HG03196 (cell line): ENCODE measurements around the gene ZBTB12.
"Not testable (repeated sequence)": the region's sequence is repeated elsewhere in the genome, so short reads cannot be mapped to it uniquely, and the experiment has no call there.

Experiments
- ATAC-seq: cut with Tn5 transposase; IDR thresholded peaks from one replicate; pipeline ENCODE4 v1.9.1; 2021; ENCODE audit not compliant: unreplicated experiment

The ZBTB12 gene, protein sequence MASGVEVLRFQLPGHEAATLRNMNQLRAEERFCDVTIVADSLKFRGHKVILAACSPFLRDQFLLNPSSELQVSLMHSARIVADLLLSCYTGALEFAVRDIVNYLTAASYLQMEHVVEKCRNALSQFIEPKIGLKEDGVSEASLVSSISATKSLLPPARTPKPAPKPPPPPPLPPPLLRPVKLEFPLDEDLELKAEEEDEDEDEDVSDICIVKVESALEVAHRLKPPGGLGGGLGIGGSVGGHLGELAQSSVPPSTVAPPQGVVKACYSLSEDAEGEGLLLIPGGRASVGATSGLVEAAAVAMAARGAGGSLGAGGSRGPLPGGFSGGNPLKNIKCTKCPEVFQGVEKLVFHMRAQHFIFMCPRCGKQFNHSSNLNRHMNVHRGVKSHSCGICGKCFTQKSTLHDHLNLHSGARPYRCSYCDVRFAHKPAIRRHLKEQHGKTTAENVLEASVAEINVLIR

DNA sequence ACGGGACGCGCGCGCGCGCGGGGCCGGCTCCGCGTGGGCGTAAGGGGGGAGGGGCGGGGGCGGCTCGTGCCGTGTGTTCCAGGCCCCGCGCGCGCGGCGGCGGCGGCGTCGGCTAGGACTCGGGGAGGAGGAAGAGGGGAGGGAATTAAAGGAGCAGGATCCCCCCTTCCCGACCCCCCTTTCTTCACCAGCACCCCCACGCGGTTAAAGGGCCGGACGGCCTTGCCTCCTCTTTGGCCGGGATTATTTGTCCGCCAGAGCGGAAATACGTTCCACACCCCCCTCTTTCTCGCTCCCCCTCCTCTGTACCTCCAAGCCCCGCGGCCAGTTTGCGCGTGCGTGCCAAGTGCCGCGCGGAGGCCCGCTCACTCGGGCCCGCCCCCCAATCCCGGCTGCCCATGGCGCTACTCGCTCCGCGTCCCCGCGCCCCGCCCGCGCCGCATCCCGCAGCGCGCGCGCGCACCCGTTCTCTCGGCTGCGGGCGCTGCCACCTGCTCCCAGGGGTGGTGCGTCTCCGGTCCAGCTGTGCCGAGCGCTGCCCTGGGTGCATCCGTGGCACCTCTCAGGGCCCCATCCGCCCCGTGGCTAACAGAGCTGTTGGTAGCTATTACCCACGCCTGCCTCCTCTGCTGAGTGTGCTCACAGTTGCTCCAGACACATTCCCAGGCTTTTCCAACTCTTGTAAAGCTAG is at the start of gene ZBTB12:
Gene ZBTB12, minus strand, starts transcription at position 134 of the 691 bp plus-strand sequence. CDS start 781 bp downstream, outside the sequence.
- ATAC-seq: no peak

DNA sequence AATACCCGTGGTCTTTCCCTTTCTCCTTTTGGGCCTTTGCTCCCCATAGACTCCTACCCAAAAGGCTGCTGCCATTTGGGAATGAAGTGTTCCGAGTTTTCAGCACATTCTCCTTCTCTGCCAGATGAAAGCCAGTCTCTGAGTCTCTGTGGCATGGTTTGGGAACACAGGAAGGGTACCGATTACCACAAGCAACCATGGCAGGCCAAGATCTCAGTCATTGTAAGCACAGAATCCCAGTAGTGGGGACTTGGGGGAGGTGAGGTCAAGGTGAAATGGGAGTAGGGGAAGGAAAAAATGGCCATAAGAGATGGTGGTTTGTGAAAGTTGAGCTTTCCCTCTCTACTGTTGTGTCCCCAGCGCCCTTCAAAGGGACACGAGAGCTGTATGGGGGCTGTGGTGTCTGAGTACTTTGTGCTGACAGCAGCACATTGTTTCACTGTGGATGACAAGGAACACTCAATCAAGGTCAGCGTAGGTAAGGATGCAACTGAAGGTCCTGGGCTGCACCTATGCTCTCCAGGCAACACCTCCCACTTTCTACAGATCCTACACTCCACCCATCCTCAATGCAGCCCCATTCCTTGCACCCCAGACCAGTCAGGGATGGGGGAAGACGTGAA is 48.2 kb upstream of the ZBTB12 start:
- no peak for ATAC-seq

DNA sequence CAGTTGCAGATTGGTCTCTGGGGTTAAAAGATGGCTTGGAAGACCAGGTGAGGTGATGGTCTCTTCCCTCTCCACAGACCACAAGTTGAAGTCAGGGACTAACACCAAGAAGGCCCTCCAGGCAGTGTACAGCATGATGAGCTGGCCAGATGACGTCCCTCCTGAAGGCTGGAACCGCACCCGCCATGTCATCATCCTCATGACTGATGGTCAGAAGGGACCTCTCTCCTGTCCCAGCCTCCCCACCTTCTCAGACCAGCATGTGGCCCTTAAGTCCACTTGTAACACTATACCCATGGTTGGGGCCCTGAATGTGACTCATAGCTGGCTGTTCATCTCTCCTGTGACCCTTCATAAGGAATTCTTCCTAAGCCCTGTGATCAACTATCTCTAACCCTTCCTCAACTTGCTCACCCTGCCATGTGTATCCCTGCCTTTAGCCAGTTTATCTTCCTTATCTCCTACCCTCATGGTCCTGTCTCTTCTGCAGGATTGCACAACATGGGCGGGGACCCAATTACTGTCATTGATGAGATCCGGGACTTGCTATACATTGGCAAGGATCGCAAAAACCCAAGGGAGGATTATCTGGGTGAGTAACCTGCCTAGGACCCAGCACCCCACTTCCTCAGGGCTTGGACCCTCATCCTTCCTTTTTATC is 47.0 kb upstream of the ZBTB12 start:
- no peak for ATAC-seq

DNA sequence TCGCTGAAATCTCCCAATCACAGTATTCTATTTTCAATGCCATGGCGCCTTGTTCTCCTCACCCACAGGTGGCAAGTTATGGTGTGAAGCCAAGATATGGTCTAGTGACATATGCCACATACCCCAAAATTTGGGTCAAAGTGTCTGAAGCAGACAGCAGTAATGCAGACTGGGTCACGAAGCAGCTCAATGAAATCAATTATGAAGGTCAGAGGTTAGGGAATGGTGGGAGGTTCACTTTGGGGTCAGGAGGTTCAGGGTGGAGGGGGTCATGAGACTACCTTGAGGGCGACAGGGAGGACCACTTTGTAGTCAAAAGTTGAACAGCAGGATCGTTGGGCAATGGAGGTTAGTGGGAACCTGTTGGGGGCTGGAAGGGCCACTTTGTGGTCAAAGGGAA is 46.4 kb upstream of the ZBTB12 start:
- no peak for ATAC-seq

DNA sequence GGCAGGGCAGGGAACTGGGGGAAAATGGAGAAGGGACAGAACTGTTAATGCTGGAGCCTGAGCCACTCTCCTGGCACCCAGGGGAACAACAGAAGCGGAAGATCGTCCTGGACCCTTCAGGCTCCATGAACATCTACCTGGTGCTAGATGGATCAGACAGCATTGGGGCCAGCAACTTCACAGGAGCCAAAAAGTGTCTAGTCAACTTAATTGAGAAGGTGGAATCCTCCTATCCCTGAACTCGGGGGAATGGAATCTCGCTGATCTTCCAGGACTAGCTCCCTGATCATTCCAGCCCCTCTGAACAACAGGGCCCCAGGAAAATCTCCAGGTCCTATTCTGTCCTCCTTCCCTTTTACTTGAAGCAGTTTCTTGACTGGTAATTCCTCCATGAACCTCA is 46.0 kb upstream of the ZBTB12 start:
- no peak for ATAC-seq

DNA sequence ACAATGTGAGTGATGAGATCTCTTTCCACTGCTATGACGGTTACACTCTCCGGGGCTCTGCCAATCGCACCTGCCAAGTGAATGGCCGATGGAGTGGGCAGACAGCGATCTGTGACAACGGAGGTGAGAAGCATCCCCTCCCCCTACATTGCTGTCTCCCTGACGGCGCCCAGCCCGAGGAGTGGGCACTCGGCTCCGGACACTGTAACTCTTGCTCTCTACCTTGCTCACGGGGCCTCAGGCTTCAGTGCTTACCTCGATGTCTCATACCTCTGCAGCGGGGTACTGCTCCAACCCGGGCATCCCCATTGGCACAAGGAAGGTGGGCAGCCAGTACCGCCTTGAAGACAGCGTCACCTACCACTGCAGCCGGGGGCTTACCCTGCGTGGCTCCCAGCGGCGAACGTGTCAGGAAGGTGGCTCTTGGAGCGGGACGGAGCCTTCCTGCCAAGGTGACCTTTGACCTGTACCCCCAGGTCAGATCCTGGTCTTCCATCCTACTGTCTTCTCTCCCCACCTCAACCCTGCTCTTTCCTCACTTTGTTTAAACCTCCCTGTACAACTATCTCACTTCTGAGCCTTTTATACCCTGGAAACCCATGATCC is 45.3 kb upstream of the ZBTB12 start:
- ATAC-seq: no peak

DNA sequence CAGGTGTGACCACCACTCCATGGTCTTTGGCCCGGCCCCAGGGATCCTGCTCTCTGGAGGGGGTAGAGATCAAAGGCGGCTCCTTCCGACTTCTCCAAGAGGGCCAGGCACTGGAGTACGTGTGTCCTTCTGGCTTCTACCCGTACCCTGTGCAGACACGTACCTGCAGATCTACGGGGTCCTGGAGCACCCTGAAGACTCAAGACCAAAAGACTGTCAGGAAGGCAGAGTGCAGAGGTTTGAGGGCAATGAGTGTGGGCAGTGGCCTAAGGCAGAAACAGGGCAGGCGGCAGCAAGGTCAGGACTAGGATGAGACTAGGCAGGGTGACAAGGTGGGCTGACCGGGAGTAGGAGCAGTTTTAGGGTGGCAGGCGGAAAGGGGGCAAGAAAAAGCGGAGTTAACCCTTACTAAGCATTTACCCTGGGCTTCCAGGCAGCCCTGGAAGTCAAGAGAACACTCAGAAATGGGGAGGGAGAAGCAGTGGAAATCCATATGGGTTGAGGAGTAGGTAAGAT is 44.5 kb upstream of the ZBTB12 start:
- no peak for ATAC-seq

DNA sequence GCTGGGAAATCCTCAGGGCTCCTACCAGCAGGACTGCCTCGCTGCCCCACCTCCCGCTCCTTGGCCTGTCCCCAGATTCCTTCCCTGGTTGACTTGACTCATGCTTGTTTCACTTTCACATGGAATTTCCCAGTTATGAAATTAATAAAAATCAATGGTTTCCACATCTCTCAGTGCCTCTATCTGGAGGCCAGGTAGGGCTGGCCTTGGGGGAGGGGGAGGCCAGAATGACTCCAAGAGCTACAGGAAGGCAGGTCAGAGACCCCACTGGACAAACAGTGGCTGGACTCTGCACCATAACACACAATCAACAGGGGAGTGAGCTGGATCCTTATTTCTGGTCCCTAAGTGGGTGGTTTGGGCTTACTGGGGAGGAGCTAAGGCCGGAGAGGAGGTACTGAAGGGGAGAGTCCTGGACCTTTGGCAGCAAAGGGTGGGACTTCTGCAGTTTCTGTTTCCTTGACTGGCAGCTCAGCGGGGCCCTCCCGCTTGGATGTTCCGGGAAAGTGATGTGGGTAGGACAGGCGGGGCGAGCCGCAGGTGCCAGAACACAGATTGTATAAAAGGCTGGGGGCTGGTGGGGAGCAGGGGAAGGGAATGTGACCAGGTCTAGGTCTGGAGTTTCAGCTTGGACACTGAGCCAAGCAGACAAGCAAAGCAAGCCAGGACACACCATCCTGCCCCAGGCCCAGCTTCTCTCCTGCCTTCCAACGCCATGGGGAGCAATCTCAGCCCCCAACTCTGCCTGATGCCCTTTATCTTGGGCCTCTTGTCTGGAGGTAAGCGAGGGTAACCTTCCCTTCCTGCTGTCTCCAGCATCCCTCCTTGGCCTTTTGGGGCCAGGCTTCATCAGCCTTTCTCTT is 43.9 kb upstream of the ZBTB12 start, which contains the start of gene CFB:
Gene CFB, plus strand, starts transcription at position 589 of the 863 bp plus-strand sequence. Its CDS starts 127 bp downstream, at position 716.
- ATAC-seq: no peak

DNA sequence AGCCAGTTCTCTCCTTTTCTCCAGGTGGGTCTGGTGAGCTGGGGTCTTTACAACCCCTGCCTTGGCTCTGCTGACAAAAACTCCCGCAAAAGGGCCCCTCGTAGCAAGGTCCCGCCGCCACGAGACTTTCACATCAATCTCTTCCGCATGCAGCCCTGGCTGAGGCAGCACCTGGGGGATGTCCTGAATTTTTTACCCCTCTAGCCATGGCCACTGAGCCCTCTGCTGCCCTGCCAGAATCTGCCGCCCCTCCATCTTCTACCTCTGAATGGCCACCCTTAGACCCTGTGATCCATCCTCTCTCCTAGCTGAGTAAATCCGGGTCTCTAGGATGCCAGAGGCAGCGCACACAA is 43.2 kb upstream of the ZBTB12 start:
- no peak for ATAC-seq

DNA sequence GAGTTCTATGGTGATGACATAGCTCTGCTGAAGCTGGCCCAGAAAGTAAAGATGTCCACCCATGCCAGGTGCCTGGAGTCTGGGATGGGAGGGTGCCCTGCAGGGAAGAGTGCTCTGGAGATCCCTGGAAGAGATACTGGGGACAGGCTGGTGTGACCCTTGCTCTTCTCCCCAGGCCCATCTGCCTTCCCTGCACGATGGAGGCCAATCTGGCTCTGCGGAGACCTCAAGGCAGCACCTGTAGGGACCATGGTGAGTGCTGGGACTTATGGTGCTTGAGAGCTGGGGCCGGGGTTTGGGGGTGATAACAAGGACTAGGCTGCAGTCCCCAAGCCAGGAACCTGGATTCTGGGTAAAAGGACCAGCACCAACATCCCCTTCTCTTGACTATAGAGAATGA is 41.9 kb upstream of the ZBTB12 start:
- no peak for ATAC-seq

DNA sequence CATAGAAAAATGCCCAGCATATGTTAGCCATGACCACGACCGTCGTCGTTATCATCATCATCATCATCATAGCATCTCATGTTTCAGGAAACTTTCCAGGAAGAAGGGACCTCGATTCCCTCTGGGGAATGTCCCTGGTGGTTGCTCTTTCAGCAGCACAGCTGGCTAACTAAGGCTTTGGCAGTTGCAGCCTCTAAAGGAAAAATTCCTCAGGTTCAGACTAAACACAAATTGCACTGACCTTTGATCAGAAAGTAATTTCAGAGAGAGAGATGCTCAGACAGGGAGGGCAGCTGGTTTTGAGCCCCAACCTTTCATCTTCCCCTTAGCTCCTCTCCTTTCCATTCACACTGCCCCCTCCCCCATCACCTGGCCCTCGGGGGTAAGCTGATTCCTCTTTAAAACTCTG is 38.4 kb upstream of the ZBTB12 start:
- ATAC-seq: no peak

DNA sequence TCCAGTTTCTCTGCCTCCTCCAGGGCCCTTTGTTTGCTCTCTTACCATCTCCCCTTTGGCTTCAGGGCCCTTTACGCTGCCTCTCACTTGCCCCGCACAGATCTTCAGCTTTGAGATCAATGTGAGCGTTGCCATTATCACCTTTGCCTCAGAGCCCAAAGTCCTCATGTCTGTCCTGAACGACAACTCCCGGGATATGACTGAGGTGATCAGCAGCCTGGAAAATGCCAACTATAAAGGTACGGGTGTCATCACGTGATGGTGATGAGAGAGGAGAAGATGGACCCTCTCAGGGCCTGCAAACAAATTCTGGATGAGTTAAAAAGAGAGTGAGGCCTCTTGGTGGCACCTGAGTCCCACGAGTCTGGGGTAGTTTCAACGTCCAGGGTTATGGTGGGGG is 33.9 kb upstream of the ZBTB12 start:
- ATAC-seq: no peak

DNA sequence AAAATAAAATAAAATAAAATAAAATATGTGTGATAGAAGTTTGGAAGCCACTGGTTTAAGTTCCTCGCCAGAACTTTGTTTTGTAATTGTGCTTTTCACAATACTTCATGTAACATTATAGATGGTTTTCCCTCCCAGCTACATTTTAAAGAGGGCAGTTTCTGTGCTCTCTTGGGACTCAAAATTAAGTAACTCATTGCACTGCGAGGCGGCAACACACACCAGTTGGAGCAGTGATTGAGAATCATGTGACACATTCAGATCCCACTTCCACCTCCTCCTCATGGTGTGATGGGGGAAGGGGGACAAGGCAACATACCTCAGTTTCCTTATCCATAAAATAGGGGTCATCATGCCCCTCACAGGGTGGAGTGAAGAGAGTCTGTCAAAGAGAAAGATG is 33.1 kb upstream of the ZBTB12 start:
- ATAC-seq: no peak

DNA sequence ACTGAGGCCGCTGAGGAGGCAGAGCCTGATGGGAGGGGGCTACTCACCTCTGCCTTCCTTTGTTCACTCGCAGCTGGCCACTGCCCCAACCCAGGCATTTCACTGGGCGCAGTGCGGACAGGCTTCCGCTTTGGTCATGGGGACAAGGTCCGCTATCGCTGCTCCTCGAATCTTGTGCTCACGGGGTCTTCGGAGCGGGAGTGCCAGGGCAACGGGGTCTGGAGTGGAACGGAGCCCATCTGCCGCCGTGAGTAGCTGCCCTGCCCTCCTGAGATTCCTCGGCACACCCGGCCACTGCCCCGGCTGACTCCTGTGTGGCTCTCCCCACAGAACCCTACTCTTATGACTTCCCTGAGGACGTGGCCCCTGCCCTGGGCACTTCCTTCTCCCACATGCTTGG is 31.7 kb upstream of the ZBTB12 start:
- ATAC-seq: no peak

DNA sequence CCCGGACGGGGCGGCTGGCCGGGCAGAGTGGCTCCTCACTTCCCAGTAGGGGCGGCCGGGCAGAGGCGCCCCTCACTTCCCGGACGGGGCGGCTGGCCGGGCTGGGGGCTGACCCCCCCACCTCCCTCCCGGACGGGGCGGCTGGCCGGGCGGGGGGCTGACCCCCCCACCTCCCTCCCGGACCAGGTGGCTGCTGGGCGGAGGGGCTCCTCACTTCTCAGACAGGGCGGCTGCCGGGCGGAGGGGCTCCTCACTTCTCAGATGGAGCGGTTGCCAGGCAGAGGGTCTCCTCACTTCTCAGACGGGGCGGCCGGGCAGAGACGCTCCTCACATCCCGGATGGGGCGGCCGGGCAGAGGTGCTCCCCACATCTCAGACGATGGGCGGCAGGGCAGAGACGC is 30.3 kb upstream of the ZBTB12 start:
- not testable (repeated sequence) for ATAC-seq

DNA sequence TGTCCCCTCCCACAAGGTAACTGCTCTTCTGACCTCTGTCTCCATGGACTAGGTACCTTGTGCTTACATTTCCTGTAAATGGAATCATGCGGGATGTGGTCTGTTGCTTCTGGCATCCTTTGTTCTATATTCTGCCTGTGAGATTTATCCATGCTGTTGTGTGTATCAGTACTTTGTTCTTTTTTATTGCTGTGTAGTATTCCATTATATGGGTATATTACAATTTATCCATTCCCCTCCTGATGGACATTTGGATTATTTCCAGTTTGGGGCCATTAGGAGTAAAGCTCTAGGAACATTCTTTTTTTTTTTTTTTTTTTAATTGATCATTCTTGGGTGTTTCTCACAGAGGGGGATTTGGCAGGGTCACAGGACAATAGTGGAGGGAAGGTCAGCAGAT is 29.1 kb upstream of the ZBTB12 start:
- no peak for ATAC-seq

DNA sequence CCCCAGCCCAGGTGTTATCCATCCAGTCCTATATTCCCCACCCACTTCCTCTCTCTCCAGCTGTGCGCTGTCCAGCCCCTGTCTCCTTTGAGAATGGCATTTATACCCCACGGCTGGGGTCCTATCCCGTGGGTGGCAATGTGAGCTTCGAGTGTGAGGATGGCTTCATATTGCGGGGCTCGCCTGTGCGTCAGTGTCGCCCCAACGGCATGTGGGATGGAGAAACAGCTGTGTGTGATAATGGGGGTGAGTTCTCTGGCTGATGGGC is 26.7 kb upstream of the ZBTB12 start:
- ATAC-seq: no peak

DNA sequence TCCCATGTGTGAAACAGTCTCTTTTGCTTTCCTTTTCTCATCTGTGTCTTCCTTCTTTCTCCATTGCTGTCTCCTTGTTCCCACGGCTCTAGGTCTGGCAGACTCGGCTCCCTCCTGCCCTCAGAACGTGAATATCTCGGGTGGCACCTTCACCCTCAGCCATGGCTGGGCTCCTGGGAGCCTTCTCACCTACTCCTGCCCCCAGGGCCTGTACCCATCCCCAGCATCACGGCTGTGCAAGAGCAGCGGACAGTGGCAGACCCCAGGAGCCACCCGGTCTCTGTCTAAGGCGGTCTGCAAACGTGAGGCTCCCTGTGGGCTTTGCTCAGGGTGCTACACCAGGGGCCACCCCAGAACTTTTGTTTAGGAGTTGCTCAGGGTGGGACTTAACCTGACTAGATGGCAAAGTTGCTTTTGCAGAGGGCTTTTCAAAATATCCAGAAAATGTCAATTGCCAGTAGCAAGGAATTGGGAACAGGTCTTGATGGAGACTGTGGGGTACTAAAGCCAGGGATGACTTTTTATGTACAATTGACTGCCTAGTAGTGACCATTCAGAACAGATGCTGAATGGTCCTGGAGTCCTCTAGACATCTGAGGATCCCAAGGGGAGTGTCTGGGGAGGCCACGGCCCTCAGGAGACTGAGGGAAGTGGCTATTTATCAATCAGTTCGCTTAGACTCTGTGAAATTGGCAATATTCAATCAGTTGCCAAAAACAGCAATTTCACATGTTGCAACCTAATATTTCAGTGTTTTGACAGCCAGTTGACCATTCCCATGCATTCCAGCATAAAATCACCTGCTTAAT is 26.2 kb upstream of the ZBTB12 start:
- ATAC-seq: no peak

DNA sequence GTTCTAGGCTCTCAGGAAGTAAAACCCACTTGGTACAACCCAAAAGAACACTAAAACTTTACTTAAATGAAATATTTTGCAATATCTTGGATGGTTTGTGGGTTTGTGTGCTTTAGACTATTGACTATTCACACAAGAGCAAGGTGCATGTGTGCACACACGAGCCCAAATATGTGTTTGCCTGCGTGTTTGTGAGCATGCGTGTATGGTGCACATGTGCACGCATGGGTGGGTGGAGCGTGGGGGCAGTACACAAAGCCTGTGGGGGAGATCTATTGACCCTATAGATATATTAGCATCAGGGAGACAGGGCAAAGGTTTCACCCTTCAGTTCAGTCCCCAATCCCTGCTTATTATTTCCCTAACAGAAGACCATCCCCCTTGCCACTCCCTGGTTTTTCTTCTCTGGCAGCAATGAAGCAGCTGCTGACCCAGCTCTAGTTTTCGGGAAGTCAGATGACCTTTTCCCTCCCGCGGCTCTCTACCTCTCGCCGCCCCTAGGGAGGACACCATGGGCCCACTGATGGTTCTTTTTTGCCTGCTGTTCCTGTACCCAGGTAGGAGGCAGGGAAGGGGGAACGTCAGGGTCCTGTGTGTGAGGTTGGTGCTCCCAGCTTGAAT is 25.5 kb upstream of the ZBTB12 start, which contains the start of gene C2:
Gene C2, plus strand, starts transcription at position 476 of the 621 bp plus-strand sequence. Its CDS starts 36 bp downstream, at position 512.
- ATAC-seq: no peak
